Putamen (tissue), 1 donor: Measurements from ENCODE around the gene NTM.

ENCODE experiments used
- DNase-seq: peaks from one replicate; pipeline ENCODE4 v3.0.0-alpha.2; 2016; ENCODE audit warnings: low spot score

Gene NTM

GRCh38 chr11:132263241-132263640 is 892.8 kb downstream of the NTM start:
- no peak for DNase-seq

- DNase-seq = no peak
Observed at GRCh38 chr11:132263875-132264274, 893.5 kb downstream of the NTM start.

- no peak for DNase-seq
Observed at GRCh38 chr11:132264616-132265015, 894.2 kb downstream of the NTM start.

- DNase-seq = no peak
Observed at GRCh38 chr11:132278801-132279574, 908.6 kb downstream of the NTM start.

GRCh38 chr11:132284048-132284447 is 913.6 kb downstream of the NTM start:
- no peak for DNase-seq

- DNase-seq = no peak
Observed at GRCh38 chr11:132284611-132285010, 914.2 kb downstream of the NTM start.

- DNase-seq = no peak
Observed at GRCh38 chr11:132285631-132286030, 915.2 kb downstream of the NTM start.

- no peak for DNase-seq
Observed at GRCh38 chr11:132286106-132286505, 915.7 kb downstream of the NTM start.

- no peak for DNase-seq
Observed at GRCh38 chr11:132288036-132288435, 917.6 kb downstream of the NTM start.

GRCh38 chr11:132289590-132290256 is 919.3 kb downstream of the NTM start:
- no peak for DNase-seq

- DNase-seq = no peak
Observed at GRCh38 chr11:132293586-132293985, 923.2 kb downstream of the NTM start.

GRCh38 chr11:132296946-132297610 is 926.7 kb downstream of the NTM start:
- no peak for DNase-seq

GRCh38 chr11:132298357-132298756 is 927.9 kb downstream of the NTM start:
- no peak for DNase-seq

- DNase-seq = no peak
Observed at GRCh38 chr11:132300283-132300682, 929.9 kb downstream of the NTM start.

- DNase-seq = no peak
Observed at GRCh38 chr11:132301465-132301864, 931.0 kb downstream of the NTM start.

- no peak for DNase-seq
Observed at GRCh38 chr11:132301900-132302299, 931.5 kb downstream of the NTM start.

- no peak for DNase-seq
Observed at GRCh38 chr11:132307309-132308020, 937.0 kb downstream of the NTM start.

GRCh38 chr11:132310390-132311375 is 940.3 kb downstream of the NTM start:
- no peak for DNase-seq

GRCh38 chr11:132311703-132312102 is 941.3 kb downstream of the NTM start:
- DNase-seq = no peak

GRCh38 chr11:132312161-132312560 is 941.7 kb downstream of the NTM start:
- no peak for DNase-seq

GRCh38 chr11:132312701-132313111 is 942.3 kb downstream of the NTM start:
- DNase-seq = no peak
